H1 (cell line): ENCODE measurements around the gene GNL3L. TPM values are rescaled to one million over a fixed set of nuclear protein-coding genes. Genes with fewer than 3 reads are reported as not detected.

Experiments used
- BCL11A ChIP-seq, 2 experiments: IDR thresholded peaks; one replicate each; pipeline ENCODE4 v1.6.1; 2011; ENCODE audit warnings: low read depth in 2 of 2, low read length in 2 of 2, mild to moderate bottlenecking in 2 of 2
- EGR1 ChIP-seq: IDR thresholded peaks from 2 replicates; pipeline ENCODE4 v1.6.1; 2011; ENCODE audit warnings: low read depth, low read length, borderline replicate concordance
- POU5F1 ChIP-seq: IDR thresholded peaks from 2 replicates; pipeline ENCODE4 v1.6.1; 2011; ENCODE audit warnings: low read depth, mild to moderate bottlenecking, low read length, moderate library complexity
- polyA plus RNA-seq, 7 experiments: library from polyadenylated mRNA; depleted of rRNA in 3 of 7; stranded (reverse) in 5 of 7; unstranded in 2 of 7; fragments of >200 nt in 5 of 7; fragments of 200-250 nt in 2 of 7; gene quantifications; 1 replicate in 5 of 7; 2 replicates in 1 of 7; 4 replicates in 1 of 7; pipeline versions ENCODE4 v1.2.1 to v1.2.3, GENCODE V29; 2011 to 2013; ENCODE audit warnings: missing spikeins in 2 of 7, mixed read lengths in 2 of 7
- total RNA-seq: library from RNA; stranded (reverse); fragmentation: NEBNext Ultra II Directional; extraction: Animal tissue kit (Norgen Biotek cat#: 25700); gene quantifications from 2 replicates; pipeline ENCODE4 v1.2.1, GENCODE V29; 2021

GNL3L gene
- total and polyA plus RNA-seq, 2 of the 8 experiments (the other 6 are each of a cell fraction or from before 2014, with no cell fraction given), result 19.1 to 71.2 TPM

DNA sequence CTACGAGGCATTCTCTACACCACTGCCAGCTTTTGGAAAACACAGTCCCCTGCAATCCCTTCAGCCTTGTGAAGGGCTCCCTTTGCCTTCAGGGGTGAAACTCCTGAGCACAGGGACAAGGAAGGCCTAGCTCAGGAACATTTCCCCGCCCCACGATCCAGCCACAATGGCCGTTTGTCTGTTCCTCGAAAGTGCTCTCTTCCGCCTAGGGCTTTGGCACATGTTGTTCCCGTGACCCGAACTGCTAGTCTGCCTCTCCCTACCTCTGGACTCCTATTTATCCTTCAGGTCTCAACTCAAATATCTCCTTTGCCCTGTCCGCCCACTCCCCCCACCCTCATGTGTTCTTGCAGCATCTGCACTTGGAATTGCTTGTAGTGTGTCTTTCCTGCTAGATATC lies 46.1 kb upstream of the GNL3L start (continued):
- TF ChIP-seq EGR1 (no peak), BCL11A (IDR thresholded peaks at IDR 0.05; ENCODE audit: low read depth in 2 of 2, low read length in 2 of 2) (no peak), POU5F1 (no peak)
- TF ChIP-seq, all 59 proteins: peak for 0
